NCI-H748 (cell line): ENCODE measurements around the gene RGS11.
"Not testable (repeated sequence)": the region's sequence is repeated elsewhere in the genome, so short reads cannot be mapped to it uniquely, and the experiment has no call there.

Experiments used
- DNase-seq: peaks from one replicate; lab custom pipeline; 2025; ENCODE audit not compliant: unreplicated experiment; lab: John Stamatoyannopoulos, UW

RGS11 gene

GRCh38 chr16:230949-231348, 44.8 kb downstream of the RGS11 start:
- no peak for DNase-seq

GRCh38 chr16:230351-230750, 45.4 kb downstream of the RGS11 start:
- DNase-seq = not testable (repeated sequence)

GRCh38 chr16:229731-230281, 45.9 kb downstream of the RGS11 start:
- DNase-seq = peak; percentile 22

GRCh38 chr16:228852-229730, 46.7 kb downstream of the RGS11 start, which contains the start of gene LUC7L:
TSS of gene LUC7L (minus strand) at chr16:229449. CDS start at chr16:229339, 110 bp downstream.
- DNase-seq = peak; percentile 90

GRCh38 chr16:228151-228851, 47.4 kb downstream of the RGS11 start:
- DNase-seq = peak; percentile 29

GRCh38 chr16:220021-220420, 55.7 kb downstream of the RGS11 start:
- no peak for DNase-seq
